ENCODE measurements around the gene PCDHGA4.
"Not testable (repeated sequence)": the region's sequence is repeated elsewhere in the genome, so short reads cannot be mapped to it uniquely, and the experiment has no call there.

- TF ChIP-seq CBX8 (IDR thresholded peaks at IDR 0.05; ENCODE audit: borderline replicate concordance, low read depth, low read length); FOSL1 (IDR thresholded peaks at IDR 0.05; ENCODE audit: insufficient read depth, low read depth, low read length); KDM1A (IDR thresholded peaks at IDR 0.05; ENCODE audit: borderline replicate concordance, low read length); CEBPB (IDR thresholded peaks at IDR 0.05; ENCODE audit: low read depth, low read length): not testable (repeated sequence)
- peak in 2 of 3 experiments; percentile 29 to 39; a peak in 2 of 4 replicates for TF ChIP-seq CTCF (IDR thresholded peaks at IDR 0.05; ENCODE audit: control extremely low read depth in 1 of 3, insufficient read depth in 1 of 3, low read depth in 1 of 3, low read length in 3 of 3)
Measured at GRCh38 chr5:141397756-141398551, 43.1 kb downstream of the PCDHGA4 start, which contains the start of gene PCDHGB5.

Data from H1 (cell line).